Stimulated activated memory B cell treated with anti-CD40 and anti-IgM and Interleukin-4, amounts not matched to agents 10 μg/mL and 1 μg/mL and 100 μg/mL, for 72 hours (primary cell): ENCODE data around the gene PSMA3.

ENCODE experiments used
- ATAC-seq: fragments of 150-1000 bp; cut with Tn5 transposase; 2 replicates; pipeline ENCODE4 v1.10.0; 2021
- H3K27ac Mint-ChIP-seq: one replicate; pipeline ENCODE4 v1.8.0; 2022; ENCODE audit warnings: mild to moderate bottlenecking, mixed read lengths
- H3K27me3 Mint-ChIP-seq: one replicate; pipeline ENCODE4 v1.8.0; 2022; ENCODE audit warnings: mixed read lengths
- H3K36me3 Mint-ChIP-seq: one replicate; pipeline ENCODE4 v1.8.0; 2022; ENCODE audit warnings: mixed read lengths
- H3K4me1 Mint-ChIP-seq: one replicate; pipeline ENCODE4 v1.8.0; 2022; ENCODE audit warnings: mixed read lengths
- H3K4me3 Mint-ChIP-seq: one replicate; pipeline ENCODE4 v1.8.0; 2022; ENCODE audit warnings: mild to moderate bottlenecking, moderate library complexity, mixed read lengths
- H3K9me3 Mint-ChIP-seq: one replicate; pipeline ENCODE4 v1.8.0; 2022; ENCODE audit warnings: mixed read lengths

Gene PSMA3

DNA sequence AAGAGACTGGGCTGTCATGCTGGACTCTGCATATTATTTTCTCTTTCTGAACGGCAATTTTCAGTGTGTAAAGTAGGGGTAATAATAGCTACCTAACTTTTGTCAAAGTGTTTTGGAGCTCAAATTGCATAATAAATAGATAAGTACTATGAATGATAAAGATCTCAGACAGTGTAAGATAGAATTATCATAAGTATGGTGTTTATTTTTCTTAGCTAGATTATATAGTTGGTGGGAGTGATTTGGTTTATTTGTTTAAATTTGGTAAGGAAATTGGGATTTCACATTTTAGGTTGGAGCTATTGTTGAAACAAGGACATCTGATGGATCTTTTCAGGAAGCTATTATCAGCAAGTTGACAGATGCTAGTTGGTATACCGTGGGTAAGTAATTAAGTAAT, 61.1 kb downstream of the PSMA3 start:
- Mint-ChIP-seq H3K27ac (no peak overlapping the region), H3K4me3 (no peak overlapping the region), H3K4me1 (peaks cover 14% of the 10 kb centered on the region), H3K9me3 (no peaks in the 10 kb centered on the region), H3K27me3 (no peaks in the 10 kb centered on the region), H3K36me3 (peaks cover 25% of the 10 kb centered on the region)
- ATAC-seq: no peak

DNA sequence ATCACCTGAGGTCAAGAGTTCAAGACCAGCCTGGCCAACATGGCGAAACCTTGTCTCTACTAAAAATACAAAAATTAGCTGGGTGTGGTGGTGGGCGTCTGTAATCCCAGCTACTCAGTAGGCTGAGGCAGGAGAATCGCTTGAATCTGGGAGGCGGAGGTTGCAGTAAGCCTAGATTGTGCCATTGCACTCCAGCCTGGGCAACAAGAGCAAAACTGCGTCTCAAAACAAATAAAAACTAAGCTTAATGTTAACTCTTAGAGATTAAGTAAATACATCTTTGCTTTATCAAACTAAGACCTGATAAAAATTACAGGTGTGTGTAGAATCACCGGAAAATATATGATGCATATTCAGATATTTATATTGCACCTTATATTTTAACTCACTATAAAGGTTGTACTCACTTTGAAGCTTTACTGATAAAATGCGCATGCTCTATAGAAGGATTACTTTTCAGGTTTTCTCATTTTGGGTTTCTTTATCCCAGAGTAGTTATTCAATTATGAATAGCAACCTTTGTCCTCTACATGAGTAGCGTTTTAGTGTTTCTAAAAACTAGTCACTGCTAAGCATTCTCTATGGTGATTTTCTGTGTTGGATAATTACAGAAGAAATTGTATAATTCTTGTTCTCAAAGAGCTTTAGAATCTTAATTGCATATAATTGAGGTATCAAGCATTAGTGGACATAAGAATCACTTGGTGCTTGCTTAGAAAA, 63.1 kb downstream of the PSMA3 start:
- Mint-ChIP-seq H3K4me1 (peaks cover 14% of the 10 kb centered on the region), H3K36me3 (peaks cover 25% of the 10 kb centered on the region), H3K9me3 (no peaks in the 10 kb centered on the region), H3K27ac (no peak overlapping the region), H3K27me3 (no peaks in the 10 kb centered on the region), H3K4me3 (no peak overlapping the region)
- no peak for ATAC-seq

- Mint-ChIP-seq H3K9me3 (no peaks in the 10 kb centered on the region), H3K27me3 (no peaks in the 10 kb centered on the region), H3K4me1 (peaks cover 14% of the 10 kb centered on the region), H3K36me3 (peaks cover 31% of the 10 kb centered on the region), H3K27ac (no peak overlapping the region), H3K4me3 (no peak overlapping the region)
- no peak for ATAC-seq
Measured at GRCh38 chr14:58309086-58309485, 64.4 kb downstream of the PSMA3 start.

- no peak for ATAC-seq
- Mint-ChIP-seq H3K4me3 (no peak overlapping the region), H3K4me1 (peaks cover 7% of the 10 kb centered on the region), H3K27me3 (no peaks in the 10 kb centered on the region), H3K36me3 (peaks cover 26% of the 10 kb centered on the region), H3K27ac (no peak overlapping the region), H3K9me3 (no peaks in the 10 kb centered on the region)
Measured at GRCh38 chr14:58313699-58314098, 69.1 kb downstream of the PSMA3 start.

DNA sequence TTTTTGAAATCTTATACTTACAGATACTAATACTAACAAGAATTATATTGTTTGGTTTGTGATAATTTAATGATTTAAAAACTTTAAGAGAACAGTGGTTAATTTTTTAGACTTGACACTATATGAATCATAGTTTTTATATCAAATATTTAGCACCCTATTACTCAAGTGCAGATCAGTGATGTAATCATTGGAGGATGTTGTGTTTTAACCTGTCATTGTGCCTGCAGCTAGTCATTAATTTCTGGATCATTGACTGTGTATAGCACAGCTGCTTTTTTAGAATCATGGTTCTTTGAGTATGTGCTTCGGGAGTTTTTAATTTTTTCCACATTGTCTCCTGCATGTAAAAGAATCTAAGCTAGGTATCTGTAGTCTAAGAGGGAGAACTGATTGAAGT, 71.0 kb downstream of the PSMA3 start:
- Mint-ChIP-seq H3K4me3 (no peak overlapping the region), H3K4me1 (no peaks in the 10 kb centered on the region), H3K27me3 (no peaks in the 10 kb centered on the region), H3K9me3 (no peaks in the 10 kb centered on the region), H3K27ac (no peak overlapping the region), H3K36me3 (peaks cover 19% of the 10 kb centered on the region)
- ATAC-seq: no peak
